Transverse colon (tissue), 4 donors: ENCODE measurements around the gene FBXO33. TPM values are rescaled to one million over a fixed set of nuclear protein-coding genes. Genes with fewer than 3 reads are reported as not detected.

ENCODE experiments used
- DNase-seq: peaks from one replicate; pipeline ENCODE4 v3.0.0-alpha.2; 2019
- H3K27ac ChIP-seq, 4 donors: fragments of 200-600 bp; sonication (generic); 2 replicates each; pipeline ENCODE4 v1.5.1; 2016 to 2018; ENCODE audit warnings: inconsistent platforms in 4 of 4
- H3K27me3 ChIP-seq: fragments of 200-600 bp; sonication (generic); 2 replicates; pipeline ENCODE4 v1.5.1; 2017; ENCODE audit warnings: inconsistent platforms
- H3K36me3 ChIP-seq, 4 donors: fragments of 200-600 bp; sonication (generic); 2 replicates each; pipeline ENCODE4 v1.5.1; 2017 to 2019; ENCODE audit warnings: inconsistent platforms in 4 of 4
- H3K4me1 ChIP-seq, 4 donors: fragments of 200-600 bp; sonication (generic); 2 replicates each; pipeline ENCODE4 v1.5.1; 2017 to 2020; ENCODE audit warnings: inconsistent platforms in 4 of 4
- H3K4me3 ChIP-seq, 4 donors: fragments of 200-600 bp; sonication (generic); 1 replicate in 1 of 4; 2 replicates in 3 of 4; pipeline versions ENCODE4 v1.5.1 to v1.6.1; 2017 to 2019; ENCODE audit warnings: inconsistent platforms in 4 of 4
- H3K9me3 ChIP-seq, 2 donors: fragments of 200-600 bp; sonication (generic); 2 replicates each; pipeline ENCODE4 v1.5.1; 2017 to 2019; ENCODE audit warnings: inconsistent platforms in 2 of 2
- CTCF ChIP-seq, 5 experiments: fragments of 200-600 bp in 3 of 5; fragments of 450-650 bp in 2 of 5; sonication (generic) in 3 of 5; IDR thresholded peaks; 1 replicate in 2 of 5; 2 replicates in 3 of 5; pipeline ENCODE4 v1.5.1; 2016 to 2017; ENCODE audit warnings: antibody characterized with exemption in 5 of 5, inconsistent platforms in 3 of 5, mild to moderate bottlenecking in 2 of 5, moderate library complexity in 1 of 5
- EP300 ChIP-seq: sonication (generic); formaldehyde crosslinking; IDR thresholded peaks from one replicate; pipeline ENCODE4 v1.6.1; 2017; ENCODE audit warnings: antibody characterized with exemption, low read depth
- POLR2A ChIP-seq: fragments of 450-650 bp; IDR thresholded peaks from one replicate; pipeline ENCODE4 v1.6.1; 2016; ENCODE audit warnings: antibody characterized with exemption, mild to moderate bottlenecking, moderate library complexity
- POLR2AphosphoS5 ChIP-seq, 3 donors: sonication (generic); formaldehyde crosslinking; IDR thresholded peaks; one replicate each; pipeline ENCODE4 v1.6.1; 2016; ENCODE audit warnings: antibody characterized with exemption in 3 of 3
- WGBS, 2 donors: methylation state at CpG; one replicate each; pipeline ENCODE4 v1.1.5; 2018; ENCODE audit warnings: low coverage in 1 of 2; 5-methylcytosine and 5-hydroxymethylcytosine counted together
- in situ Hi-C, 4 donors: fragments of 200-750 bp; cut with MboI; loops; one replicate each; pipeline versions ENCODE4 v1.15.0 to v1.15.1; 2017; ENCODE audit warnings: low sequenced_read_pairs in 3 of 4, low pct_ligation_motif_present in 1 of 4, low pct_unique_long_range_greater_than_20kb in 1 of 4
- intact Hi-C: fragments of 100-400 bp; cut with DNase I; formaldehyde crosslinking; loops from one replicate; pipeline ENCODE4 v1.15.1; 2023; ENCODE audit warnings: low total_unique reads
- total RNA-seq, 4 donors: library from RNA; depleted of rRNA; stranded (reverse); fragments of >200 nt; gene quantifications; one replicate each; pipeline ENCODE4 v1.1.0, GENCODE V29; 2016

The FBXO33 gene
- total RNA-seq, 4 donors from 2014 or later = 4.5 to 12.1 (median 9.7) TPM

GRCh38 chr14:39416072-39416471, 16.2 kb downstream of the FBXO33 start:
- Histone ChIP-seq H3K27ac (no peak overlapping the region), H3K36me3 (peaks cover 0 to 11% (median 3%) of the 10 kb centered on the region in 4 donors), H3K9me3 (peaks cover 6 to 12% of the 10 kb centered on the region in 2 donors), H3K27me3 (no peaks in the 10 kb centered on the region), H3K4me3 (no peak overlapping the region), H3K4me1 (peaks cover 0 to 8% (median 0%) of the 10 kb centered on the region in 4 donors)
- intact Hi-C loops = no loop called here
- WGBS, 2 donors = 100% methylated on average over 1 of the region's 1 CpG
- no peak for DNase-seq
- in situ Hi-C loops = no loop called here
- no peak for TF ChIP-seq POLR2AphosphoS5 (IDR thresholded peaks at IDR 0.05)
- TF ChIP-seq EP300 = no peak
- TF ChIP-seq POLR2A = no peak

- Histone ChIP-seq H3K27me3 (no peaks in the 10 kb centered on the region), H3K4me1 (no peaks in the 10 kb centered on the region), H3K4me3 (no peak overlapping the region), H3K9me3 (no peaks in the 10 kb centered on the region), H3K36me3 (no peaks in the 10 kb centered on the region), H3K27ac (no peak overlapping the region)
- intact Hi-C loops = no loop called here
- TF ChIP-seq POLR2A (no peak), CTCF (IDR thresholded peaks at IDR 0.05) (no peak), EP300 (no peak), POLR2AphosphoS5 (IDR thresholded peaks at IDR 0.05) (no peak)
- no peak for DNase-seq
- in situ Hi-C loops = no loop called here
- WGBS, 2 donors = 67 to 91% methylated on average over 3 of the region's 3 CpGs
Measured at GRCh38 chr14:39406560-39406959, 25.7 kb downstream of the FBXO33 start.

DNA sequence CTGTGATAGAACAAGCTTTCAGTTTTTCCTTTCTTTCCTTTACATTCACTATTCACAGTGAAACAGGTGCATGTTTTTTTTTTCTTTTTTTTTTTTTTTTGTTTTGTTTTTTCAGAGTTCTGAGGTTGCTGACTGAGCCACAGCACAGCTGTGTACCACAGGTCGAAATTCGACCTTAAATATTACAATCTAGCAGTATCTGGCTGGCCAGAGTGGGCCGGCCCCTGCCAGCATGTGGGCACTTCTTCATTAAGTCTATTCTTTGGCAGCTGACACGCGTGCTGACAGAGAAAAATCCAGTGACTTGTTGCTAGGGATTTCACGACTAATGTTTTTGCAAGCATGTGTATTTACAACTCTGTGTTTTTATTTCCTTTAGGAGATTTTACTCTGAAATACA, 33.9 kb downstream of the FBXO33 start:
- WGBS, 2 donors = 88 to 90% methylated on average over 5 to 6 of the region's 6 CpGs
- DNase-seq = no peak

DNA sequence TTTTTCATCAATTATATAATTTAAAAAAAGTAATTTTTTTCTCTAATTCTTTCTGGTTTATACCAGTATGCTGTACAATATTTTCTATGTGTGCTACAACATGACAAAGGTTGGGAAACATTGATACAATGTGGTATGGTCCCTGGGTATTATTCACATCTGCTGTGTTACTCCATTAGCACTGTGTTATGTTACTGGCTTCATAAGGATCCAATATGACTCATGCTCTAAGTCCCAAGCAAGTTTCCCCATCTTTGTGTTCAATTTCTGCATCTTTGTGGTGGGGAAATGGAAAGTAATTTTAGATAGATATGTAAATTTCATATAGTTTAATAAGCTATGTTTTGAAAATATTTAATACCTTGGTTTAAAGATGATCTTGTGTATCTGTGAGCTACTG, 35.8 kb downstream of the FBXO33 start:
- in situ Hi-C loops (no loop called here), intact Hi-C loops (no loop called here)
- DNase-seq = no peak
- Histone ChIP-seq H3K4me1 (no peaks in the 10 kb centered on the region), H3K36me3 (peaks cover 0 to 23% (median 0%) of the 10 kb centered on the region in 4 donors), H3K27me3 (no peaks in the 10 kb centered on the region), H3K4me3 (no peak overlapping the region), H3K9me3 (no peaks in the 10 kb centered on the region), H3K27ac (no peak overlapping the region)
- no peak for TF ChIP-seq CTCF (IDR thresholded peaks at IDR 0.05)
- no peak for TF ChIP-seq POLR2A
- TF ChIP-seq EP300 = no peak
- TF ChIP-seq POLR2AphosphoS5 (IDR thresholded peaks at IDR 0.05) = no peak

More for the DNA sequence above, 33.9 kb downstream of the FBXO33 start:
- peaks cover 0 to 23% (median 0%) of the 10 kb centered on the region in 4 donors for H3K36me3 ChIP-seq
- no peak overlapping the region for H3K27ac ChIP-seq
- H3K27me3 ChIP-seq = no peaks in the 10 kb centered on the region
- no peak overlapping the region for H3K4me3 ChIP-seq
- intact Hi-C loops (no loop called here), in situ Hi-C loops (no loop called here)
- no peaks in the 10 kb centered on the region for H3K4me1 ChIP-seq
- H3K9me3 ChIP-seq = no peaks in the 10 kb centered on the region
- TF ChIP-seq EP300 (no peak), CTCF (IDR thresholded peaks at IDR 0.05) (no peak), POLR2A (no peak), POLR2AphosphoS5 (IDR thresholded peaks at IDR 0.05) (no peak)

DNA sequence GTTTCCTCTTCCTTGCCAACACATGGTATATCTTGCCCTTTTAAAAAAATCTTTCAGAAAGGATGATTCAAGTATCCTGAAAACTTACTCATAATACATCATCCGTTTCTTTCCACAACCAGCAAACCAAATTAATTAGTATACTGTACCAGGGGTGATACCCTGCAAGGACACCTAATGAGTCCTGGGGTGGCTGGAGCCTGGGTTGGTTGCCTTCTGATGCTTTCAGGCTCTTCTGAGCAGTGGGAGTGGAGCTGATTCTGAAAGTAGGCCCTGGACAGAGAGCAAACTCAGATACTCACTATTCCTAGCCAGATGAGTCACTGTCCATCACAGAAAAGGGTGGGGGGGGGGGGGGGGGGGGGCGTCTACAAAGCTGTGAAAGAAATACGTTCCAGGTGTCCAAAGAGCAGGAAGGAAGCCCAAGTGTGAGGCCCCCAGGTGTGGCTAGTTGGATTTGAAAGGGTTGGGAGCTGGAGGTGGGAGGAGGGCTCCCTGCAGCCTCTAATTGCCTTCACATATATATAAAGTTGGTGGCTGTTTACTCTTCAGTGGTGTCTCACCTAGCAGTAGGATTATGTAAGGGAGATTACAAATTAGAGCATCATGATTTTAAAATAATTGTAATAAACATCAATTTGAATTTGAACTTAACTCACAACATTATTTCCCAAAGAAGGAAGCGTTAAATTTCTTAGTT, 36.5 kb downstream of the FBXO33 start:
- intact Hi-C loops = no loop called here
- peaks cover 0 to 17% (median 0%) of the 10 kb centered on the region in 4 donors for H3K36me3 ChIP-seq
- DNase-seq = no peak
- no peaks in the 10 kb centered on the region for H3K4me1 ChIP-seq
- no peak overlapping the region for H3K27ac ChIP-seq
- TF ChIP-seq POLR2AphosphoS5 (IDR thresholded peaks at IDR 0.05) (no peak), EP300 (no peak), POLR2A (no peak), CTCF (IDR thresholded peaks at IDR 0.05) (no peak)
- H3K27me3 ChIP-seq = no peaks in the 10 kb centered on the region
- in situ Hi-C loops = no loop called here
- 88 to 100% methylated on average over 2 to 4 of the region's 4 CpGs for WGBS, 2 donors
- no peaks in the 10 kb centered on the region for H3K9me3 ChIP-seq
- no peak overlapping the region for H3K4me3 ChIP-seq
